ENCODE measurements around the gene PLAA. TPM values are rescaled to one million over a fixed set of nuclear protein-coding genes. Genes with fewer than 3 reads are reported as not detected.

The PLAA gene
- total RNA-seq, 1 experiment from 2014 or later = 41.2 TPM

DNA sequence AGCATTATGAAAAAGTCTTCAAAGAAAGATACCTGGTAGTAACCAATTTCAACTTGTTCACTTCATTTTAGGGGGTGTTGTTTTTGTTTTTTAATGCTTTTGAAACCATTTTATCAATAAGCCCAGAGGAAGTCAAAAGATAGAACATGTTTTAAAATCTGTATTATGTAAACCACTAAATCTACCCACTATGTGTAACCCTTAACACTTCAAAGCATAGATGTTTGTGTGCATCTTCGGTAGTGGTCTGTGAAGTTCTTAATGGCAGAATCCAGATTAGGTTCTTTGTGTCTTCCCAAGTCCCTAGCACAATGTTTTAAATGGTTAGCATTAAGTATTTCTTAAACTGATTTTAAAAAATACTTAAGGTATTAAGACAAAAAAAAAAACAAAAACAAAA, 6.3 kb downstream of the PLAA start:
- ATAC-seq = no peak

More for the DNA sequence above, 6.3 kb downstream of the PLAA start:
- Histone ChIP-seq H3K36me3 (ENCODE audit: control insufficient read depth in 1 of 2, insufficient read depth in 2 of 2, low read length in 2 of 2) (peaks cover 0 to 5% of the 10 kb centered on the region in 2 experiments; a peak in 1 of 4 replicates), H2AFZ (ENCODE audit: low read depth, low read length, poor library complexity, severe bottlenecking) (no peak overlapping the region), H3K4me3 (replicated peaks in 1 of 2; ENCODE audit: low read depth in 1 of 2, low read length in 2 of 2) (no peak overlapping the region), H3K27me3 (ENCODE audit: insufficient read depth, low read length) (no peaks in the 10 kb centered on the region), H3K27ac (ENCODE audit: low read depth, low read length) (no peak overlapping the region), H4K20me1 (ENCODE audit: insufficient read depth) (peaks cover 4% of the 10 kb centered on the region; the same call in 1 of the 2 replicates), H3K9ac (ENCODE audit: low read length) (no peak overlapping the region), H3K4me2 (ENCODE audit: low read length) (no peak overlapping the region), H3K79me2 (ENCODE audit: insufficient read depth, low read length) (peaks cover 100% of the 10 kb centered on the region), H3K4me1 (ENCODE audit: control insufficient read depth in 1 of 2, insufficient read depth in 2 of 2, low read length in 2 of 2) (peaks cover 5 to 8% of the 10 kb centered on the region in 2 experiments; a peak in 3 of 4 replicates), H3K9me2 (ENCODE audit: insufficient read depth) (no peaks in the 10 kb centered on the region), H3K9me3 (ENCODE audit: control insufficient read depth in 1 of 2, insufficient read depth in 1 of 2, low read depth in 1 of 2, low read length in 2 of 2) (no peaks in the 10 kb centered on the region; a peak in 2 of 4 replicates)
- POLR2A ChIA-PET = no interaction called here
- BruUV-seq (replicated peaks) = no TSS peak
- no peak for DNase-seq (ENCODE audit: low read depth, low spot score)
- TF ChIP-seq YY1 (IDR thresholded peaks at IDR 0.05; ENCODE audit: extremely low read depth, insufficient replicate concordance, low read depth, low read length) (no peak), RAD21 (IDR thresholded peaks at IDR 0.05; ENCODE audit: low read depth) (no peak), CBX3 (IDR thresholded peaks at IDR 0.05; ENCODE audit: low read depth) (no peak), FOSL1 (IDR thresholded peaks at IDR 0.05; ENCODE audit: low read depth) (no peak), POLR2AphosphoS5 (IDR thresholded peaks at IDR 0.05; ENCODE audit: low read depth, low read length) (no peak), POLR2A (IDR thresholded peaks at IDR 0.05; ENCODE audit: borderline replicate concordance, extremely low read depth, insufficient read depth, insufficient read length) (no peak), TCF7L2 (IDR thresholded peaks at IDR 0.05; ENCODE audit: borderline replicate concordance, extremely low read depth, insufficient read depth, insufficient read length) (no peak), SP1 (IDR thresholded peaks at IDR 0.05; ENCODE audit: low read depth) (no peak), ELF1 (IDR thresholded peaks at IDR 0.05; ENCODE audit: borderline replicate concordance, low read depth) (no peak), EZH2phosphoT487 (IDR thresholded peaks at IDR 0.05; ENCODE audit: borderline replicate concordance) (no peak), ZFX (IDR thresholded peaks at IDR 0.05) (no peak), ZNF274 (IDR thresholded peaks at IDR 0.05; ENCODE audit: low read depth, low read length) (no peak)
- TF ChIP-seq, protein P1, sequence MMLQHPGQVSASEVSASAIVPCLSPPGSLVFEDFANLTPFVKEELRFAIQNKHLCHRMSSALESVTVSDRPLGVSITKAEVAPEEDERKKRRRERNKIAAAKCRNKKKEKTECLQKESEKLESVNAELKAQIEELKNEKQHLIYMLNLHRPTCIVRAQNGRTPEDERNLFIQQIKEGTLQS (IDR thresholded peaks at IDR 0.05) = no peak
- TF ChIP-seq, protein P2, sequence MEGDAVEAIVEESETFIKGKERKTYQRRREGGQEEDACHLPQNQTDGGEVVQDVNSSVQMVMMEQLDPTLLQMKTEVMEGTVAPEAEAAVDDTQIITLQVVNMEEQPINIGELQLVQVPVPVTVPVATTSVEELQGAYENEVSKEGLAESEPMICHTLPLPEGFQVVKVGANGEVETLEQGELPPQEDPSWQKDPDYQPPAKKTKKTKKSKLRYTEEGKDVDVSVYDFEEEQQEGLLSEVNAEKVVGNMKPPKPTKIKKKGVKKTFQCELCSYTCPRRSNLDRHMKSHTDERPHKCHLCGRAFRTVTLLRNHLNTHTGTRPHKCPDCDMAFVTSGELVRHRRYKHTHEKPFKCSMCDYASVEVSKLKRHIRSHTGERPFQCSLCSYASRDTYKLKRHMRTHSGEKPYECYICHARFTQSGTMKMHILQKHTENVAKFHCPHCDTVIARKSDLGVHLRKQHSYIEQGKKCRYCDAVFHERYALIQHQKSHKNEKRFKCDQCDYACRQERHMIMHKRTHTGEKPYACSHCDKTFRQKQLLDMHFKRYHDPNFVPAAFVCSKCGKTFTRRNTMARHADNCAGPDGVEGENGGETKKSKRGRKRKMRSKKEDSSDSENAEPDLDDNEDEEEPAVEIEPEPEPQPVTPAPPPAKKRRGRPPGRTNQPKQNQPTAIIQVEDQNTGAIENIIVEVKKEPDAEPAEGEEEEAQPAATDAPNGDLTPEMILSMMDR (IDR thresholded peaks at IDR 0.05 in 2 of 3, conservative IDR thresholded peaks at IDR 0.05 in 1 of 3; ENCODE audit: borderline replicate concordance in 1 of 3, insufficient read depth in 1 of 3, low read depth in 2 of 3, low read length in 2 of 3) = no peak
- TF ChIP-seq, protein P3, sequence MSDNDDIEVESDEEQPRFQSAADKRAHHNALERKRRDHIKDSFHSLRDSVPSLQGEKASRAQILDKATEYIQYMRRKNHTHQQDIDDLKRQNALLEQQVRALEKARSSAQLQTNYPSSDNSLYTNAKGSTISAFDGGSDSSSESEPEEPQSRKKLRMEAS (IDR thresholded peaks at IDR 0.05) = no peak
- TF ChIP-seq, protein P4, sequence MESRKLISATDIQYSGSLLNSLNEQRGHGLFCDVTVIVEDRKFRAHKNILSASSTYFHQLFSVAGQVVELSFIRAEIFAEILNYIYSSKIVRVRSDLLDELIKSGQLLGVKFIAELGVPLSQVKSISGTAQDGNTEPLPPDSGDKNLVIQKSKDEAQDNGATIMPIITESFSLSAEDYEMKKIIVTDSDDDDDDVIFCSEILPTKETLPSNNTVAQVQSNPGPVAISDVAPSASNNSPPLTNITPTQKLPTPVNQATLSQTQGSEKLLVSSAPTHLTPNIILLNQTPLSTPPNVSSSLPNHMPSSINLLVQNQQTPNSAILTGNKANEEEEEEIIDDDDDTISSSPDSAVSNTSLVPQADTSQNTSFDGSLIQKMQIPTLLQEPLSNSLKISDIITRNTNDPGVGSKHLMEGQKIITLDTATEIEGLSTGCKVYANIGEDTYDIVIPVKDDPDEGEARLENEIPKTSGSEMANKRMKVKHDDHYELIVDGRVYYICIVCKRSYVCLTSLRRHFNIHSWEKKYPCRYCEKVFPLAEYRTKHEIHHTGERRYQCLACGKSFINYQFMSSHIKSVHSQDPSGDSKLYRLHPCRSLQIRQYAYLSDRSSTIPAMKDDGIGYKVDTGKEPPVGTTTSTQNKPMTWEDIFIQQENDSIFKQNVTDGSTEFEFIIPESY (IDR thresholded peaks at IDR 0.05; ENCODE audit: extremely low read depth, insufficient replicate concordance, low read length) = no peak
- TF ChIP-seq, protein P5, sequence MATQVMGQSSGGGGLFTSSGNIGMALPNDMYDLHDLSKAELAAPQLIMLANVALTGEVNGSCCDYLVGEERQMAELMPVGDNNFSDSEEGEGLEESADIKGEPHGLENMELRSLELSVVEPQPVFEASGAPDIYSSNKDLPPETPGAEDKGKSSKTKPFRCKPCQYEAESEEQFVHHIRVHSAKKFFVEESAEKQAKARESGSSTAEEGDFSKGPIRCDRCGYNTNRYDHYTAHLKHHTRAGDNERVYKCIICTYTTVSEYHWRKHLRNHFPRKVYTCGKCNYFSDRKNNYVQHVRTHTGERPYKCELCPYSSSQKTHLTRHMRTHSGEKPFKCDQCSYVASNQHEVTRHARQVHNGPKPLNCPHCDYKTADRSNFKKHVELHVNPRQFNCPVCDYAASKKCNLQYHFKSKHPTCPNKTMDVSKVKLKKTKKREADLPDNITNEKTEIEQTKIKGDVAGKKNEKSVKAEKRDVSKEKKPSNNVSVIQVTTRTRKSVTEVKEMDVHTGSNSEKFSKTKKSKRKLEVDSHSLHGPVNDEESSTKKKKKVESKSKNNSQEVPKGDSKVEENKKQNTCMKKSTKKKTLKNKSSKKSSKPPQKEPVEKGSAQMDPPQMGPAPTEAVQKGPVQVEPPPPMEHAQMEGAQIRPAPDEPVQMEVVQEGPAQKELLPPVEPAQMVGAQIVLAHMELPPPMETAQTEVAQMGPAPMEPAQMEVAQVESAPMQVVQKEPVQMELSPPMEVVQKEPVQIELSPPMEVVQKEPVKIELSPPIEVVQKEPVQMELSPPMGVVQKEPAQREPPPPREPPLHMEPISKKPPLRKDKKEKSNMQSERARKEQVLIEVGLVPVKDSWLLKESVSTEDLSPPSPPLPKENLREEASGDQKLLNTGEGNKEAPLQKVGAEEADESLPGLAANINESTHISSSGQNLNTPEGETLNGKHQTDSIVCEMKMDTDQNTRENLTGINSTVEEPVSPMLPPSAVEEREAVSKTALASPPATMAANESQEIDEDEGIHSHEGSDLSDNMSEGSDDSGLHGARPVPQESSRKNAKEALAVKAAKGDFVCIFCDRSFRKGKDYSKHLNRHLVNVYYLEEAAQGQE (IDR thresholded peaks at IDR 0.05; ENCODE audit: low read depth) = no peak
- CTCF ChIA-PET = no interaction called here
- intact Hi-C loops (cut with micrococcal nuclease) = no loop called here
- RAD21 ChIA-PET (ENCODE audit: low non-redundant PET in 1 of 2, low total read pairs in 2 of 2, uncharacterized antibody in 2 of 2, unreplicated experiment in 2 of 2) = no interaction called here

All from HCT116 (cell line).